Measurements from ENCODE around the gene DAB2IP. TPM values are rescaled to one million over a fixed set of nuclear protein-coding genes. Genes with fewer than 3 reads are reported as not detected.

The DAB2IP gene
- total RNA-seq, 1 donor from 2014 or later = 24.3 TPM

DNA sequence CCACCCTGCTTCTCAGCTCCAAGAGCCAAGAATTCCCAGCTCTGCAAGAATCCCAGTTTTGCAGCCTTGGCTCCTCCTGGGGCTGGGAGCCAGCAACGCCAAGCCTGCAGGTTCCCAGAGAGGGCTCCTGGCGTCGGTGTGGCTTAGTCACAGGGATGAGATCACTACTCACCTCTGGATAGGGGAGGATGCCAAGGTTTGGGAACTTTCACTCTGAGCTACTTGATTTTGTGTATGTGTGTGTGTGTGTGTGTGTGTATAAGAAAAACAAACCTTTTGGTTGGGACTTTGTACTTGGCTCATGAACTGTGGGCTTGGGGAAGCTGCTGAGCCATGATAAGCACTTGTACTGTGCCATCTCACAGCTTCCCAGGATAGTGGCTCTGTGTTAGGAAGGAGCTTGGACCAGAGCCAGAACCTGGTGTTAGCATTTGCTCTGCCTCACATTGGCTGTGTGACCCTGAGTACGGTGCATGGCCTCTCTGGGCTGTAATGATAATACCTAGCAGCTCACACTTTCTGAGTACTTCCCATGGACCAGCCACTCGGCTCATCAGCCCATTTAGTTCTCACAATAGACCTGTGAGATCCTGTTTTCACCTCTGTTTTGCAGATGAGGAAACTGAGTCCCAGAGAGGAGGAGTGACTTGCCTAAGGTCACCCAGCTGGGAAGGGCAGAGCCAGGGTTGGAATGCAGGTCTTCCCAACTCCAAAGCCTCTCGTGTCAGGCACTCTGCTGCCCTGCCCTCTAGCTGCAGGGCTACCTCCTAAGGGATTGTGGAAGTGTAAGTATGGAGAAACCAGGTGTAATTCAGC lies 41.4 kb upstream of the DAB2IP start:
- no peak overlapping the region for H3K27ac ChIP-seq

DNA sequence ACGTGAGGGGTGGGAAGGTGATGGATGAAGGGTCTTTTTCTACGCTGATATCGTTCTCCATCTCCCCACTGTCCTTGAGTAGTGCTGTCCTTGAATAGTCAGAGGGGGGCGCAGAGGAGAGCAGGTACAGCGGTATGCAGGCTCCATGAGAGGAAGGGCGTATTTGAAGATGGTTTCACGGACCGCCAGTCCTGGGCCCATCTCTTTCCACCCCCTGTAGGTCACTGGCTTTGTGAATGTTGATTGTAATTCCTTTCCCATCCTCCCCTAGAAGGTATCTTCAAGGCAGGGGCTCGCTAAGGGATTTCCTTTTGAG lies 40.8 kb upstream of the DAB2IP start:
- Histone ChIP-seq H3K4me1 (peaks cover 14% of the 10 kb centered on the region), H4K20me1 (ENCODE audit: low read depth) (peaks cover 87% of the 10 kb centered on the region), H3K27ac (no peak overlapping the region), H3K9ac (no peak overlapping the region), H3F3A (ENCODE audit: low read depth) (peaks cover 18% of the 10 kb centered on the region), H3K27me3 (no peaks in the 10 kb centered on the region), H3K9me3 (ENCODE audit: low read depth) (no peaks in the 10 kb centered on the region), H2AFZ (replicated peaks) (no peak overlapping the region), H3K4me2 (no peak overlapping the region), H3K79me2 (ENCODE audit: low read depth) (peaks cover 24% of the 10 kb centered on the region), H3K36me3 (no peaks in the 10 kb centered on the region), H3K4me3 (no peak overlapping the region)
- DNase-seq (ENCODE audit: low spot score) = peak; percentile 57
- Mint-ChIP-seq H3K4me1 (peaks cover 40% of the 10 kb centered on the region), H3K4me3 (no peak overlapping the region), H3K36me3 (no peaks in the 10 kb centered on the region), H3K27ac (no peak overlapping the region), H3K27me3 (ENCODE audit: insufficient read depth, low read depth) (peaks cover 13% of the 10 kb centered on the region), H3K9me3 (no peaks in the 10 kb centered on the region)
- no peak for TF ChIP-seq EZH2phosphoT487 (IDR thresholded peaks at IDR 0.05)
- TF ChIP-seq, protein P1, sequence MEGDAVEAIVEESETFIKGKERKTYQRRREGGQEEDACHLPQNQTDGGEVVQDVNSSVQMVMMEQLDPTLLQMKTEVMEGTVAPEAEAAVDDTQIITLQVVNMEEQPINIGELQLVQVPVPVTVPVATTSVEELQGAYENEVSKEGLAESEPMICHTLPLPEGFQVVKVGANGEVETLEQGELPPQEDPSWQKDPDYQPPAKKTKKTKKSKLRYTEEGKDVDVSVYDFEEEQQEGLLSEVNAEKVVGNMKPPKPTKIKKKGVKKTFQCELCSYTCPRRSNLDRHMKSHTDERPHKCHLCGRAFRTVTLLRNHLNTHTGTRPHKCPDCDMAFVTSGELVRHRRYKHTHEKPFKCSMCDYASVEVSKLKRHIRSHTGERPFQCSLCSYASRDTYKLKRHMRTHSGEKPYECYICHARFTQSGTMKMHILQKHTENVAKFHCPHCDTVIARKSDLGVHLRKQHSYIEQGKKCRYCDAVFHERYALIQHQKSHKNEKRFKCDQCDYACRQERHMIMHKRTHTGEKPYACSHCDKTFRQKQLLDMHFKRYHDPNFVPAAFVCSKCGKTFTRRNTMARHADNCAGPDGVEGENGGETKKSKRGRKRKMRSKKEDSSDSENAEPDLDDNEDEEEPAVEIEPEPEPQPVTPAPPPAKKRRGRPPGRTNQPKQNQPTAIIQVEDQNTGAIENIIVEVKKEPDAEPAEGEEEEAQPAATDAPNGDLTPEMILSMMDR (IDR thresholded peaks at IDR 0.05) = peak; percentile 35

More for the DNA sequence above, 41.4 kb upstream of the DAB2IP start:
- Histone ChIP-seq H3K4me2 (no peak overlapping the region), H3K4me1 (peaks cover 14% of the 10 kb centered on the region), H3K4me3 (no peak overlapping the region), H4K20me1 (ENCODE audit: low read depth) (peaks cover 87% of the 10 kb centered on the region), H3K9ac (no peak overlapping the region), H2AFZ (replicated peaks) (no peak overlapping the region), H3K9me3 (ENCODE audit: low read depth) (no peaks in the 10 kb centered on the region), H3F3A (ENCODE audit: low read depth) (peaks cover 18% of the 10 kb centered on the region), H3K27me3 (no peaks in the 10 kb centered on the region), H3K36me3 (no peaks in the 10 kb centered on the region), H3K79me2 (ENCODE audit: low read depth) (peaks cover 24% of the 10 kb centered on the region)
- no peaks in the 10 kb centered on the region for H3K36me3 Mint-ChIP-seq
- no peak for TF ChIP-seq EZH2phosphoT487 (IDR thresholded peaks at IDR 0.05)
- TF ChIP-seq EZH2 (IDR thresholded peaks at IDR 0.05) = no peak
- TF ChIP-seq, protein P1 (IDR thresholded peaks at IDR 0.05) = no peak
- H3K9me3 Mint-ChIP-seq = no peaks in the 10 kb centered on the region
- H3K27me3 Mint-ChIP-seq (ENCODE audit: insufficient read depth, low read depth) = peaks cover 13% of the 10 kb centered on the region
- no peak for DNase-seq (ENCODE audit: low spot score)
- no peak overlapping the region for H3K27ac Mint-ChIP-seq
- H3K4me1 Mint-ChIP-seq = peaks cover 40% of the 10 kb centered on the region
- no peak overlapping the region for H3K4me3 Mint-ChIP-seq

DNA sequence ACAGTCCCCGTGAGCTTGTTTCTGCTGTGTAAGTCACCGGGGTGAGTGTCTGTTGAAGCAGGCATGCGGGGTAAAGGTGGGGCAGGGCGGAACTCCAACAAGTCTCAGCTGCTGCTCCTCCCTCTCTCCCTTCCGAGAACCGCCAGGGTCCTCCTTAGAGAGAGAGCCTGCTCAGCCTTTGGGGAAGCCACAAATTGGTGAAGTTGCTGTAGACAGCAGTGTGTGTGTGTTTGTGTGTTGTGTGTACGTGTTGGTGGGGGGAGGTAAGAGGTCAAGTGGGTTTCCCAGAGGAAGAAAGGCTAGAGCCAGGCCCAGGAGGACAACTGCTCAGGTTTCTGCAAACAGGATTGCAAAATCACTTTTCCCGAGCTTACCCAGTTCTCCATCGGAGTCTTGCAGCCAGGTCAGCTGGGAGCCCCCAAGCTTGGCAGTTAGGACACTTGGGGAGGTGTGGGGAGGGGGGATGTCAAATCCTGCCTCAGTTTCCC lies 38.9 kb upstream of the DAB2IP start:
- Histone ChIP-seq H3F3A (ENCODE audit: low read depth) (peaks cover 11% of the 10 kb centered on the region), H3K9me3 (ENCODE audit: low read depth) (no peaks in the 10 kb centered on the region), H3K4me3 (no peak overlapping the region), H2AFZ (replicated peaks) (no peak overlapping the region), H3K9ac (no peak overlapping the region), H3K27ac (no peak overlapping the region), H3K27me3 (no peaks in the 10 kb centered on the region), H4K20me1 (ENCODE audit: low read depth) (peaks cover 89% of the 10 kb centered on the region), H3K4me1 (peaks cover 18% of the 10 kb centered on the region), H3K79me2 (ENCODE audit: low read depth) (peaks cover 11% of the 10 kb centered on the region), H3K4me2 (no peak overlapping the region), H3K36me3 (no peaks in the 10 kb centered on the region)
- TF ChIP-seq EZH2 (IDR thresholded peaks at IDR 0.05) (no peak), EZH2phosphoT487 (IDR thresholded peaks at IDR 0.05) (no peak)
- TF ChIP-seq, protein P1 (IDR thresholded peaks at IDR 0.05) = no peak
- H3K4me1 Mint-ChIP-seq = peaks cover 43% of the 10 kb centered on the region
- no peak overlapping the region for H3K4me3 Mint-ChIP-seq
- peak; percentile 50 for DNase-seq (ENCODE audit: low spot score)
- H3K27me3 Mint-ChIP-seq (ENCODE audit: insufficient read depth, low read depth) = peaks cover 11% of the 10 kb centered on the region
- H3K27ac Mint-ChIP-seq = no peak overlapping the region
- no peaks in the 10 kb centered on the region for H3K36me3 Mint-ChIP-seq
- H3K9me3 Mint-ChIP-seq = no peaks in the 10 kb centered on the region

Data from neural progenitor cell (in vitro differentiated cells).